HCT116 (cell line): ENCODE results near the gene DIP2C. TPM values are rescaled to one million over a fixed set of nuclear protein-coding genes. Genes with fewer than 3 reads are reported as not detected.

Experiments used
- ATAC-seq: fragments of 200-7000 bp; cut with Tn5 transposase; 2 replicates; pipeline ENCODE4 v1.9.1; 2020; ENCODE audit warnings: mild to moderate bottlenecking, moderate library complexity
- BruUV-seq: library from RNA; stranded (reverse); fragments of 400-500 nt; replicated peaks from 2 replicates; lab custom pipeline; 2021; lab: Mats Ljungman, UMichigan
- CTCF ChIA-PET: fragments of 300-600 bp; sonication (Branson Sonifier 250); formaldehyde crosslinking; loops from one replicate; lab custom pipeline; 2021; ENCODE audit warnings: antibody characterized with exemption; lab: Charles Lee
- POLR2A ChIA-PET: fragments of 300-600, 350-600 bp; sonication (Branson Sonifier 250); formaldehyde crosslinking; loops from one replicate; lab custom pipeline; 2021; ENCODE audit warnings: antibody characterized with exemption; lab: Charles Lee
- RAD21 ChIA-PET, 2 experiments: fragments of 300-600 bp; sonication (Branson Sonifier 250); formaldehyde crosslinking; loops; one replicate each; lab custom pipeline; 2023; ENCODE audit warnings: low total read pairs in 2 of 2; ENCODE audit not compliant: uncharacterized antibody in 2 of 2, unreplicated experiment in 2 of 2, low non-redundant PET in 1 of 2; lab: Charles Lee
- DNase-seq: peaks from one replicate; pipeline ENCODE4 v3.0.0-alpha.2; 2010; ENCODE audit warnings: low read depth, low spot score
- H2AFZ ChIP-seq: fragments of 200-600 bp; shearing (Covaris generic), sonication (generic); 2 replicates; pipeline ENCODE4 v1.6.1; 2017; ENCODE audit warnings: low read depth, mixed run types, mixed read lengths, antibody characterized with exemption, low read length; ENCODE audit not compliant: poor library complexity, severe bottlenecking
- H3K27ac ChIP-seq: 2 replicates; pipeline ENCODE4 v1.5.1; 2012; ENCODE audit warnings: low read depth, low read length
- H3K27me3 ChIP-seq: fragments of 200-600 bp; sonication (generic); 2 replicates; pipeline ENCODE4 v1.6.1; 2016; ENCODE audit warnings: mixed run types, low read length, mixed read lengths; ENCODE audit not compliant: insufficient read depth
- H3K36me3 ChIP-seq, 2 experiments: fragments of 200-500 bp in 1 of 2; fragments of 200-600 bp in 1 of 2; sonication (Bioruptor generic) in 1 of 2; sonication (generic) in 1 of 2; 2 replicates each; pipeline versions ENCODE4 v1.5.1 to v1.6.1; 2014 to 2016; ENCODE audit warnings: low read length in 2 of 2, inconsistent platforms in 1 of 2, mixed read lengths in 1 of 2, mixed run types in 1 of 2; ENCODE audit not compliant: insufficient read depth in 2 of 2, control insufficient read depth in 1 of 2
- H3K4me1 ChIP-seq, 2 experiments: fragments of 200-600 bp in 1 of 2; sonication (generic) in 1 of 2; 2 replicates each; pipeline versions ENCODE4 v1.5.1 to v1.6.1; 2012 to 2017; ENCODE audit warnings: low read length in 2 of 2, inconsistent platforms in 1 of 2, mild to moderate bottlenecking in 1 of 2, mixed read lengths in 1 of 2, mixed run types in 1 of 2, moderate library complexity in 1 of 2; ENCODE audit not compliant: insufficient read depth in 2 of 2, control insufficient read depth in 1 of 2
- H3K4me2 ChIP-seq: fragments of 200-600 bp; sonication (generic); 2 replicates; pipeline ENCODE4 v1.6.1; 2017; ENCODE audit warnings: mixed run types, low read length, mixed read lengths
- H3K4me3 ChIP-seq, 2 experiments: fragments of 200-600 bp in 1 of 2; sonication (generic) in 1 of 2; replicated peaks in 1 of 2; 2 replicates each; pipeline ENCODE4 v1.5.1; 2011 to 2016; ENCODE audit warnings: low read length in 2 of 2, control low read depth in 1 of 2, low read depth in 1 of 2, mild to moderate bottlenecking in 1 of 2, mixed read lengths in 1 of 2, mixed run types in 1 of 2
- H3K79me2 ChIP-seq: fragments of 200-600 bp; sonication (generic); 2 replicates; pipeline ENCODE4 v1.6.1; 2017; ENCODE audit warnings: mild to moderate bottlenecking, mixed run types, low read length, moderate library complexity, mixed read lengths; ENCODE audit not compliant: insufficient read depth
- H3K9ac ChIP-seq: fragments of 200-600 bp; sonication (generic); 2 replicates; pipeline ENCODE4 v1.6.1; 2016; ENCODE audit warnings: low read length, mixed read lengths
- H3K9me2 ChIP-seq: fragments of 200-600 bp; sonication (generic), shearing (Covaris generic); 2 replicates; pipeline ENCODE4 v1.6.1; 2017; ENCODE audit warnings: mixed run types, mild to moderate bottlenecking, moderate library complexity; ENCODE audit not compliant: insufficient read depth
- H3K9me3 ChIP-seq, 2 experiments: fragments of 200-500 bp in 1 of 2; fragments of 200-600 bp in 1 of 2; sonication (Bioruptor generic) in 1 of 2; sonication (generic) in 1 of 2; 2 replicates each; pipeline ENCODE4 v1.6.1; 2014 to 2017; ENCODE audit warnings: low read length in 2 of 2, mixed read lengths in 2 of 2, inconsistent platforms in 1 of 2, low read depth in 1 of 2, mild to moderate bottlenecking in 1 of 2, mixed run types in 1 of 2, moderate library complexity in 1 of 2; ENCODE audit not compliant: control insufficient read depth in 1 of 2, insufficient read depth in 1 of 2
- H4K20me1 ChIP-seq: fragments of 200-600 bp; sonication (generic), shearing (Covaris generic); 2 replicates; pipeline ENCODE4 v1.6.1; 2017; ENCODE audit warnings: mixed run types, mild to moderate bottlenecking, moderate library complexity; ENCODE audit not compliant: insufficient read depth
- SP1 ChIP-seq: IDR thresholded peaks from 2 replicates; pipeline ENCODE4 v1.6.1; 2012; ENCODE audit warnings: low read depth
- ZNF274 ChIP-seq: fragments of 200-500 bp; sonication (Bioruptor generic); IDR thresholded peaks from 2 replicates; pipeline ENCODE4 v1.6.1; 2014; ENCODE audit warnings: mild to moderate bottlenecking, low read depth, low read length, inconsistent platforms
- intact Hi-C: fragments of 100-400 bp; cut with micrococcal nuclease; formaldehyde crosslinking; loops from 2 replicates; pipeline ENCODE4 v1.10.0; 2022
- total RNA-seq: library from RNA; stranded (reverse); gene quantifications from one replicate; pipeline ENCODE4 v1.2.1, GENCODE V29; 2021; ENCODE audit not compliant: unreplicated experiment
- TF ChIP-seq, protein P1 (sequence below): IDR thresholded peaks from 2 replicates; pipeline ENCODE4 v1.6.1; 2012; ENCODE audit warnings: low read depth

The DIP2C gene
- total RNA-seq, 1 experiment from 2014 or later: 15.4 TPM

DNA sequence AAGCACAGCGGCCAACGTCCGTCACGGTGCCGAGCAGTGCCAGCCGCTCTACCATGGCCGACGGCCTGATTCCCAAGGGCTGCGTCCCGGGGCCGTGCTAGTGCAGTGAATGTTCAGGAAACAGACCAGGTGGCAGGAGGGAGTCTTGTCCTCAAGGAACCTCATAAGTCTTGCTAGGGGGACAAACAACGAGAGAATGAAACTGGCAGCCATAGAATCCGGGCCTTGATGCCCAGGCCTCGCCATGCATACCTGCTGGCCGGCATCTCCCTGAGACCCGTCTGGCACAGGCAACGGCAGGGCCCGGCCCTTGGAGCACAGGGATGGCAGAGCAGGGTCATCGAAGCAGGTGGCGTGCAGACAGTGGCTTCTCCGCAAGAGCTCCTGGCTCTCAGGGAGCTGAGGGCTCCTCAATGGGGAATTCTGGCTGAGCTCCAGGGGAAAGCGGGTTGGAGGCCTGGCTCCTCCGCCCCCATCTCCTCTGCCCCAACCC, 58.8 kb downstream of the DIP2C start:
- no peak for TF ChIP-seq ZNF274
- ATAC-seq (no peak), DNase-seq (no peak)
- no peaks in the 10 kb centered on the region for H4K20me1 ChIP-seq
- H3K79me2 ChIP-seq: peaks cover 3% of the 10 kb centered on the region; the same call in 1 of the 2 replicates
- no TSS peak for BruUV-seq
- no peaks in the 10 kb centered on the region for H3K9me3 ChIP-seq
- no peaks in the 10 kb centered on the region for H3K4me1 ChIP-seq
- no peak overlapping the region for H3K9ac ChIP-seq
- no peak overlapping the region for H2AFZ ChIP-seq
- H3K27ac ChIP-seq: no peak overlapping the region
- no peaks in the 10 kb centered on the region for H3K9me2 ChIP-seq
- H3K36me3 ChIP-seq: no peaks in the 10 kb centered on the region
- H3K4me2 ChIP-seq: no peak overlapping the region
- no peak overlapping the region for H3K4me3 ChIP-seq
- intact Hi-C loops: no loop called here
- ChIA-PET POLR2A (no interaction called here), RAD21 (no interaction called here), CTCF (no interaction called here)
- no peaks in the 10 kb centered on the region for H3K27me3 ChIP-seq

DNA sequence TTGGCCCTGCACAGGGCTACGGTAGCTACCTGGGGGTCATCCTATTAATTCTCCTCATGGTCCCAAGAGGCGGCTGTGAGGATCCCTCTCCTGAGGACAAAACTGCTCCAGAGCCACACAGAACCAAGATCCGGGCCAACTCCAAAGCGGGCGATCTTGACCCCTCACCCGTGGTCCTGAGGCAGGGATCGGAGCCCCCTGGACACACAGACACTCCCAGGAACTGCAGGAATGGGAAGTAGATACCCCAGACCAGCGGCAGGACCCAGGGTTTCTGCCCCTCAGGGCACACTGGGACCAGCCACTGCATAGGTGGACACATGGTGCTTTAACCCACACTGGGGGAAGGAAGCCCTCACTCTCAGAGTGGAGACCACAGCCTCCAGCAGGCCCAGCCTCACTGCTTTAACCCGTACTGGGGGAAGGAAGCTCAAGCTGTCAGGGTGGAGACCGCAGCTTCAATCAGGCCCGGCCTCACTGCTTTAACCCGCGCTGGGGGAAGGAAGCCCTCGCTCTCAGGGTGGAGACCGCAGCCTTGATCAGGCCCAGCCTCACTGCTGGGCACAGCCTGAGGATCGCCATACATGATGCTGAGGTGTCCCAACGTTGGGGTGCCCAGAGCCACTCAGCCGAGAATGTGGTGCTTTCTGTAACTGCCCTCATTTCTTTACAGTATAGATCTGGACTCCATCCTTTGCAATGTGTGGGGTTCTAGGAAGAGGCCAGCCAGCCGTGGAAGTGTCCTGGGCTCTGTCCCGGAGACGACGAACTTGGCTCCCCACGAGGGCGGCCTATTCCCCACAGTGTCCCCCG, 60.1 kb downstream of the DIP2C start:
- Histone ChIP-seq H4K20me1 (no peaks in the 10 kb centered on the region), H3K27ac (no peak overlapping the region), H3K79me2 (peaks cover 3% of the 10 kb centered on the region; the same call in 1 of the 2 replicates), H3K4me3 (no peak overlapping the region), H3K9me2 (no peaks in the 10 kb centered on the region), H3K9ac (no peak overlapping the region), H3K27me3 (no peaks in the 10 kb centered on the region), H3K36me3 (no peaks in the 10 kb centered on the region), H3K9me3 (no peaks in the 10 kb centered on the region), H3K4me1 (peaks cover 0 to 6% of the 10 kb centered on the region in 2 experiments; a peak in 1 of 4 replicates), H2AFZ (no peak overlapping the region), H3K4me2 (no peak overlapping the region)
- ChIA-PET POLR2A (no interaction called here), CTCF (no interaction called here), RAD21 (no interaction called here)
- no peak for ATAC-seq
- no TSS peak for BruUV-seq
- TF ChIP-seq SP1: no peak
- TF ChIP-seq, protein P1, sequence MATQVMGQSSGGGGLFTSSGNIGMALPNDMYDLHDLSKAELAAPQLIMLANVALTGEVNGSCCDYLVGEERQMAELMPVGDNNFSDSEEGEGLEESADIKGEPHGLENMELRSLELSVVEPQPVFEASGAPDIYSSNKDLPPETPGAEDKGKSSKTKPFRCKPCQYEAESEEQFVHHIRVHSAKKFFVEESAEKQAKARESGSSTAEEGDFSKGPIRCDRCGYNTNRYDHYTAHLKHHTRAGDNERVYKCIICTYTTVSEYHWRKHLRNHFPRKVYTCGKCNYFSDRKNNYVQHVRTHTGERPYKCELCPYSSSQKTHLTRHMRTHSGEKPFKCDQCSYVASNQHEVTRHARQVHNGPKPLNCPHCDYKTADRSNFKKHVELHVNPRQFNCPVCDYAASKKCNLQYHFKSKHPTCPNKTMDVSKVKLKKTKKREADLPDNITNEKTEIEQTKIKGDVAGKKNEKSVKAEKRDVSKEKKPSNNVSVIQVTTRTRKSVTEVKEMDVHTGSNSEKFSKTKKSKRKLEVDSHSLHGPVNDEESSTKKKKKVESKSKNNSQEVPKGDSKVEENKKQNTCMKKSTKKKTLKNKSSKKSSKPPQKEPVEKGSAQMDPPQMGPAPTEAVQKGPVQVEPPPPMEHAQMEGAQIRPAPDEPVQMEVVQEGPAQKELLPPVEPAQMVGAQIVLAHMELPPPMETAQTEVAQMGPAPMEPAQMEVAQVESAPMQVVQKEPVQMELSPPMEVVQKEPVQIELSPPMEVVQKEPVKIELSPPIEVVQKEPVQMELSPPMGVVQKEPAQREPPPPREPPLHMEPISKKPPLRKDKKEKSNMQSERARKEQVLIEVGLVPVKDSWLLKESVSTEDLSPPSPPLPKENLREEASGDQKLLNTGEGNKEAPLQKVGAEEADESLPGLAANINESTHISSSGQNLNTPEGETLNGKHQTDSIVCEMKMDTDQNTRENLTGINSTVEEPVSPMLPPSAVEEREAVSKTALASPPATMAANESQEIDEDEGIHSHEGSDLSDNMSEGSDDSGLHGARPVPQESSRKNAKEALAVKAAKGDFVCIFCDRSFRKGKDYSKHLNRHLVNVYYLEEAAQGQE: no peak
- no peak for DNase-seq
- intact Hi-C loops: no loop called here
